GM13977 (cell line): ENCODE data around the gene ENSA.
A peak's percentile ranks its signal among the peaks of the same experiment; 100 is the strongest.

ENCODE experiments used
- DNase-seq: peaks from one replicate; pipeline ENCODE4 v3.0.0; 2012; ENCODE audit warnings: low spot score
- in situ Hi-C: fragments of 300-500 bp; cut with MboI; formaldehyde crosslinking; loops from one replicate; pipeline ENCODE4 v1.12.0; 2022; ENCODE audit warnings: low sequenced_read_pairs, low pct_unique_long_range_greater_than_20kb, mixed read lengths, inconsistent platforms; ENCODE audit not compliant: unreplicated experiment
- TF ChIP-seq, protein P1 (sequence below): IDR thresholded peaks from 2 replicates; pipeline ENCODE4 v1.5.1; 2012; ENCODE audit warnings: mild to moderate bottlenecking, control low read depth; ENCODE audit not compliant: insufficient read depth; ENCODE audit errors: extremely low read depth, missing control alignments

Gene ENSA

DNA sequence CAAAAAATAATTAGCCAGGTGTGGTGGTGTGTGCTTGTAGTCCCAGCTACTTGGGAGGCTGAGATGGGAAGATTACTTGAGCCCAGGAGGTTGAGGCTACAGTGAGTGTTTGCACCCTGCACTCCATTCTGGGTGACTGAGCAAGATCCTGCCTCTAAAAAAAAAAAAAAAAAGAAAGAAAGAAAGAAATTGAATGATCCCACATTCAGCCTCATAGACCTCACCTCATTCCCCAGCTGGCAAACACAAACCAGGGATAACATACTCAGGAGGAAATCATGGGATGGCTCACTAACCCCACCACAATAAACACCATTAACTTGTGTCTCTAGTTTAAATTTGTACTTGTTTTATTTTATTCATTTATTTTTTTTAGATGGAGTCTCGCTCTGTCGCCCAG is 8.5 kb downstream of the ENSA start:
- in situ Hi-C loops, result no loop called here
- DNase-seq, result no peak
- TF ChIP-seq, protein P1, sequence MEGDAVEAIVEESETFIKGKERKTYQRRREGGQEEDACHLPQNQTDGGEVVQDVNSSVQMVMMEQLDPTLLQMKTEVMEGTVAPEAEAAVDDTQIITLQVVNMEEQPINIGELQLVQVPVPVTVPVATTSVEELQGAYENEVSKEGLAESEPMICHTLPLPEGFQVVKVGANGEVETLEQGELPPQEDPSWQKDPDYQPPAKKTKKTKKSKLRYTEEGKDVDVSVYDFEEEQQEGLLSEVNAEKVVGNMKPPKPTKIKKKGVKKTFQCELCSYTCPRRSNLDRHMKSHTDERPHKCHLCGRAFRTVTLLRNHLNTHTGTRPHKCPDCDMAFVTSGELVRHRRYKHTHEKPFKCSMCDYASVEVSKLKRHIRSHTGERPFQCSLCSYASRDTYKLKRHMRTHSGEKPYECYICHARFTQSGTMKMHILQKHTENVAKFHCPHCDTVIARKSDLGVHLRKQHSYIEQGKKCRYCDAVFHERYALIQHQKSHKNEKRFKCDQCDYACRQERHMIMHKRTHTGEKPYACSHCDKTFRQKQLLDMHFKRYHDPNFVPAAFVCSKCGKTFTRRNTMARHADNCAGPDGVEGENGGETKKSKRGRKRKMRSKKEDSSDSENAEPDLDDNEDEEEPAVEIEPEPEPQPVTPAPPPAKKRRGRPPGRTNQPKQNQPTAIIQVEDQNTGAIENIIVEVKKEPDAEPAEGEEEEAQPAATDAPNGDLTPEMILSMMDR, result no peak

DNA sequence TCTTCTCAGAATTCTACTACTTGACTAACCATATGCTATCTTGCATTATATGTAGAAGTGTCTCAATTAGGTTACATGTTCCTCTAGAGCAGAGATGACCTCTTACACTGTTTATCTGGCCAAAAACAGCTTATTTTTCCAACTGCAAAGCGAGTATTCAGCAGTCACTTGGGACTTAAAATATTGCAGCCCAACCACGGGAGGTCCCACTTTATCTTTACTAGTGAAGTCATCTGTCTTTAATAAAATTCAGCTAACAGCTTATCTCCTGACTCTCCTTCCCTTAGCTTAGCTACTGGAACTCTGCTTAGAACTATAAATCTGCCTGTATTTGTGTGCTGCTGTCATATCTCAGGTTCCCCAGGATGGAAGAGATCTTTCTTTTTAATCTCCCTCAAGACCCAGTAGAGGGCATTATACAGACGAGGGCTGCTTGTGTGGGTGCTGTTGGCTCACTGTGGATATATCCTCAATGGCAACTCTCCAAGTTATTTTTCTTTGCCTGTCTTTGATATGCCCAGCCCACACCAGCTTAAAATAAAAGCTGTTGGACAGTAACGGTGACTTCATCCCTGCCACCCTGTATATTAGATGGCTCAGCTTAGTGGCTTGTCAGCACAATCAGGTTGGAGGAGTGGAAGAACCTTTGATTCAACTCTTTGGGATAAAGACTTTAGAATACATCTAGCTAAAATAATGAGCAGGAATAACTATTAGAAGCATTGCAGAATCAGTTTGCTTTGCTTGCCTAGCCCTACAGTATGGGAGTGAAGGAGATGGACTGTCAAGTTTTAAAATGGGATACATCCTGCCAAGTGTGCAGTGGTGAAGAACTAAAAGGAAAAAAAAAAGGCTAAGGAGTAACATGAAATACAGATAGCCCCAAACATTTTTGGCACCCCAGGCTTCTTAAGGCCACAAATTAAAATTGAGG is 9.6 kb downstream of the ENSA start:
- in situ Hi-C loops, result loop anchor here (10.0 kb wide), 1 partner anchor 55 kb away; no protein-coding TSS in a partner anchor
- no peak for DNase-seq
- TF ChIP-seq, protein P1, result peak; percentile 31

DNA sequence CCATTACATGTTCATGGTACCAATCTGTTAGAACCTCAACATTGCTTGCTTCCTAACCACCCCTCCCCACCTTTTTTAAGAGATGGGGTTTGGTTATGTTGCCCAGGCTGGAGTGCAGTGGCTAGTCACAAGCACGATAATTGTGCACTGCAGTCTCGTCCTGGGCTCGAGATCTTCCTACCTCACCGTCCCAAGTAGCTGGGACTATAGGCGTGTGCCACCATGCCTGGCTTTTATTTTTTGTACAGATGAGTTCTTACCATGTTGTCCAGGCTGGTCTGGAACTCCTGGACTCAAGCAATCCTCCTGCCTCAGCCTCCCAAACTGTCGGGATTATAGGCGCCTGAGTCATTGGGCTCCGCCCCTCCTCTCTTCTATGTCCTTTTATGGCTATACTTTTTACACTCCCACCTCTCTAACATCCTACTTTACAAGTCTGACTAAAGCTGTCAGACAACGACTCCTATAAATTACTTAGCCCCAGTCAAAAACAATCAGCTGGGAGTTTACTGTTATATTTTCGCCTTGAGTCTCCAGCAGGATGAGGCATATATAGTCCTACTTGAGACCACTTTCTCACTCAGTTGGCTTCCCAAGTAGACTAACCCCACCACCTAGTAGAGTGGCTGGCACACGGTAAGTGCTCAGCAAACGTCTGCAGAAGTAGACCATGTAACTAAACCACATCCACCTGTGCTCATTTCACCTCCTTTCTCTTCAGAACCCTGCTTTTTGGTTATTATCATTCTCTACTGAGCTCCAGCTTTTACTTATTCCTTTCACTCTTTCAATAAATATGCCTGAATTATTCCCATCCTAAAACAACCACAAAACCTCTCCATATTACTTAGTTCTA is 13.8 kb downstream of the ENSA start:
- DNase-seq, result no peak
- in situ Hi-C loops, result loop anchor here (10.0 kb wide), 1 partner anchor 51 kb away; no protein-coding TSS in a partner anchor
- TF ChIP-seq, protein P1, result no peak

DNA sequence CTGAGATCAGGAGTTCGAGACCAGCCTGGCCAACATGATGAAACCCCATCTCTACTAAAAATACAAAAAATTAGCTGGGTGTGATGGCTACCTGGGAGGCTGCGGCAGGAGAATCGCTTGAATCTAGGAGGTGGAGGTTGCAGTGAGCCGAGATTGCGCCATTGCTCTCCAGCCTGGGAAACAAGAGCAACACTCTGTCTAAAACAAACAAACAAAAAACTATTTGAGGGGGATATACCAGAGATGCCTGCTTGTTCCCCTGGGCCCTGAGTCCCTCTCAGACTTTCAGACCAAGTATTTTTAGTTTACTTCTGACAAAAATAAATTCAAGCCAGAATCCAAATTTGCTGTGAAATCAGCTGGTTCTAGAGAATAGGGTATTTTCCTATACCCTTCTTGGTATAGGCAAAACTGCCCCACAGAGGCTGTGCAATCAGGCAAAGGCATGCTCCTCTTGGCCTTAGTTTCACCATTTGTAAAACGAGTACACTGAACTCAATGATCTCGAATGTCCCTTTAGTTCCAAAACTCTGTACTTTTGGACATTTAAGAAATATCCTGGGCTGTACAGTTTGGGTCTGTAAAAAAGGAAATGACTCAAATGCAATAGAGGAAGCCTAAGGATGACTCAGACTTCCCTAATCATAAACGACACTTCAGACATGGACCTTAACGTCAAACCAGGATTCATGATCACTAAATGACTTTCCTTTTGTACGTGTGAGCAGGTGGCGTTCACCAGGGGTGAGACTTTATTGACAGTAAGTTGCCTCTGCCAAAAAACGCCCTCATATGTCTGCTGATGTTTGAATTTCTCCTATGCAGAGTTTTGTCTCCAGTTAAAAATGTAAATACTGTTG is 16.1 kb downstream of the ENSA start:
- TF ChIP-seq, protein P1, result no peak
- peak; percentile 54 for DNase-seq
- in situ Hi-C loops, result loop anchor here (10.0 kb wide), 1 partner anchor 48 kb away; no protein-coding TSS in a partner anchor

- in situ Hi-C loops, result loop anchor here (10.0 kb wide), 1 partner anchor 47 kb away; no protein-coding TSS in a partner anchor
- TF ChIP-seq, protein P1, result no peak
- DNase-seq, result no peak
These were observed 17.4 kb downstream of the ENSA start for GRCh38 chr1:150612014-150612345.
